Effector memory CD8-positive, alpha-beta T cell (primary cell): ENCODE results near the gene SHISAL1.

Experiments used
- ATAC-seq: fragments of 150-1000 bp; cut with Tn5 transposase; replicated peaks from 2 replicates; pipeline ENCODE4 v1.10.0; 2021; ENCODE audit warnings: mild to moderate bottlenecking, moderate library complexity
- DNase-seq, 3 experiments: peaks; one replicate each; pipeline ENCODE4 v3.0.0; 2021
- H3K27ac Mint-ChIP-seq, 2 donors: one replicate each; pipeline ENCODE4 v1.8.0; 2022; ENCODE audit warnings: mild to moderate bottlenecking in 2 of 2, mixed read lengths in 2 of 2, moderate library complexity in 2 of 2
- H3K27me3 Mint-ChIP-seq, 2 donors: one replicate each; pipeline ENCODE4 v1.8.0; 2022; ENCODE audit warnings: mixed read lengths in 2 of 2
- H3K36me3 Mint-ChIP-seq: one replicate; pipeline ENCODE4 v1.8.0; 2022; ENCODE audit warnings: mild to moderate bottlenecking, moderate library complexity, mixed read lengths; ENCODE audit not compliant: insufficient read depth
- H3K4me1 Mint-ChIP-seq, 2 donors: one replicate each; pipeline ENCODE4 v1.8.0; 2022; ENCODE audit warnings: low read depth in 2 of 2, mixed read lengths in 2 of 2
- H3K4me3 Mint-ChIP-seq, 2 donors: one replicate each; pipeline ENCODE4 v1.8.0; 2022; ENCODE audit warnings: mild to moderate bottlenecking in 2 of 2, mixed read lengths in 2 of 2, moderate library complexity in 2 of 2
- H3K9me3 Mint-ChIP-seq, 2 donors: one replicate each; pipeline ENCODE4 v1.8.0; 2022; ENCODE audit warnings: mixed read lengths in 2 of 2

SHISAL1 gene

DNA sequence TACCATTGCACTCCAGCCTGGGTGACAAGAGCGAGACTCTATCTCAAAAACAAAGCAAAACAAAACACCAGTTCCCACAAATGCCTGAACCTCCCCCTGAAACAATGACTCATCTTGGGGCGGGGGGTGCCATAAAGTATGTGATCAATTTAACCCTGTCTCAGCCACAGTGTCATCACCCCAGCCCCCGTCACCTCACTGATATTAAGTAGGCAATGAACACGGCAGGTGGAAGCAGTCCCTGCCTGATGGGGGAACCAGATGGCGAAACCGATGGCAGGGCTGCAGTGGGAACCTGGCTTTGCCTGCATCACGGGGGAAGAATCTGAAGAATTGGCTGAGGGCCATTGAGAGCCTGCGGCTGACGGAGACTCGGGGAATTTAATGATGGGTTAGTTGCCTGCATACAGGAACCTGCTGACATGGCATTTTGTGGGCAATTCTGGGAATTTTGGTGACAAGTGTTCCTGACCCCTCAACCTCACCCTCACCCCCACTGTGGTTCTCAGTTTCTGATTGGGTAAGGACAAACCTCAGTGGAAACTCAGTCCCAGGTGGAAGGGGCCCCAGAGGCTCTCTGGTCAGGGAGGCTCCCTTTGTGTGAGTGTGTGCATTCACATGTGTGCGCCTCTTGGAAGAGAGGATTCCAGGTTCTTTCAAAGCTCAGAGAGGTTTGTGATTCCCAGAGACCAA is 39.1 kb upstream of the SHISAL1 start:
- Mint-ChIP-seq H3K27me3 (peaks cover 37 to 80% of the 10 kb centered on the region in 2 donors), H3K4me1 (peaks cover 4 to 5% of the 10 kb centered on the region in 2 donors), H3K36me3 (peaks cover 3% of the 10 kb centered on the region), H3K27ac (peak overlapping the region in 1 of 2 donors; percentile 1), H3K9me3 (no peaks in the 10 kb centered on the region), H3K4me3 (peak overlapping the region in 1 of 2 donors; percentile 3)
- no peak for DNase-seq
- ATAC-seq: no peak

DNA sequence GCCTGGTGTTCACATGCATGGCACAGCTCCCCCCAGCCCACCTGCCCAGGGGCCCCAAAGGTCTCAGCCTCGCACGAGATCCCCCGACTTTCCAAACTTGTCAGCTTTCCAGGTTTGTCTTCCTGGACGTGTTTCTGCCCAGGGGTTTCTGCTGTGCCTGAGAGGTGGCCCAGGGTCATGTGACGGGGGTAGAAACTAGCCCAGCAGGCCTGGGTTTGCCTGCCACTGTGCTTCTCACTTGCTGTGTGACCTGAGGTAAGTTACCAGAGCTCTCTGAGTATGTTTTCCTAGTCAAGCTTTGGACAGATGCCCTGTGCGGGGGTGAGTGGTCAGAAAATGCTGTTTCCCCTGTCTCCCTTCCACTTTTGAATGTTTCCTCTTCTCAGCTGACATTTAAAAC is 38.3 kb upstream of the SHISAL1 start:
- peaks cover 35 to 85% of the 10 kb centered on the region in 2 donors for H3K27me3 Mint-ChIP-seq
- H3K4me1 Mint-ChIP-seq: peaks cover 4 to 7% of the 10 kb centered on the region in 2 donors
- H3K9me3 Mint-ChIP-seq: no peaks in the 10 kb centered on the region
- peaks cover 3% of the 10 kb centered on the region for H3K36me3 Mint-ChIP-seq
- H3K4me3 Mint-ChIP-seq: no peak overlapping the region
- no peak overlapping the region for H3K27ac Mint-ChIP-seq
- DNase-seq (no peak), ATAC-seq (no peak)

DNA sequence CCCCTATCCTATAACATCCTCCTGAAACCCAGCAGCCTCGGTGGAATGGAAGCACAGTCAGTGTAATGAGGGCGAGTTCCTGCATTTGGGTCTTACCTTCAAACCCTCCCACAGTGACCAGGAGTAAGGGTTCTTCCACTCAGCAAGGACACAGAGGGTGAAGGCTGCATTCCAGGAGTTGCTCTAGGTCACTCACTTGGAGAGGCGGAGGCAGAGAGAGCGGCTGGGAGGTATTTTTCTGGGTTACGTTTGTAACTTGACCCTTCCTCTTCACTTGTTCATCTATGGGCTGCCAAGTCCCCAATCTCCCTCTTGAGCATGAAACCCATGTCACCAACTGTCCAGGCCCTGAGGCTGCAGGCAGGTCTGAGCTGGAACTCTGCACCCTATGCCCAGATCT is 36.8 kb upstream of the SHISAL1 start:
- DNase-seq (no peak), ATAC-seq (no peak)
- Mint-ChIP-seq H3K27me3 (peaks cover 30 to 80% of the 10 kb centered on the region in 2 donors), H3K9me3 (no peaks in the 10 kb centered on the region), H3K4me1 (peaks cover 4 to 7% of the 10 kb centered on the region in 2 donors), H3K27ac (no peak overlapping the region), H3K36me3 (peaks cover 3% of the 10 kb centered on the region), H3K4me3 (no peak overlapping the region)

DNA sequence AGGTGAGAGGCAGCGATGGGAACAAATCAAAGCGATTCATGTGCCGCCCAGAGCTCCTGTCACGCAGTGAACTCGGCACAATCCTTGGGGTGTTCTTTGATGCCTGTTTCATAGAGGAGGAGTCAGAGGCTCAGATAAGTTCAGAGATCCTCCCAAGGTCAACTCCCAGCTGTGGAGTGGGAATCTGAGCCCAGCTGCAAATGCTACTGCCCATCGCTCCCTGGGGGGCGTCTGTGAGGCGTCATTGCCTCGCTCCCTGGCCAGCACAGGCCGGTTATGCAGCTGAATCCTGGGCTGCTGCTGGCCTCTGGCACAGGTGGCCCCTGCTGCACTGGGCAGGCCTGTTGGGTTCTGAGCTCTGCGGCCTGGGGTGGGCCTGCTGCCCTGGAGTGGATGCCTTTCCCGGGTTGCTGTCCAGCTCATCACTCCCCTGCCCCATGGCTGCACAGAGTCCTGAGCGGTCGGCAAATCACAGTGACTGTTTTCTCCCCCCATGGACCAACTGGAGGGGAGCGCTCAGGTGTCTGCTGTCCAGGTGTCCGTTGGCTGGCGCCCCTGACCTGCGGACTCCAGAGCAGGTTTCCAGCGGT is 36.3 kb upstream of the SHISAL1 start:
- Mint-ChIP-seq H3K9me3 (no peaks in the 10 kb centered on the region), H3K4me3 (no peak overlapping the region), H3K4me1 (peaks cover 4 to 7% of the 10 kb centered on the region in 2 donors), H3K36me3 (peaks cover 3% of the 10 kb centered on the region), H3K27ac (no peak overlapping the region), H3K27me3 (peaks cover 25 to 80% of the 10 kb centered on the region in 2 donors)
- ATAC-seq: no peak
- DNase-seq: no peak

DNA sequence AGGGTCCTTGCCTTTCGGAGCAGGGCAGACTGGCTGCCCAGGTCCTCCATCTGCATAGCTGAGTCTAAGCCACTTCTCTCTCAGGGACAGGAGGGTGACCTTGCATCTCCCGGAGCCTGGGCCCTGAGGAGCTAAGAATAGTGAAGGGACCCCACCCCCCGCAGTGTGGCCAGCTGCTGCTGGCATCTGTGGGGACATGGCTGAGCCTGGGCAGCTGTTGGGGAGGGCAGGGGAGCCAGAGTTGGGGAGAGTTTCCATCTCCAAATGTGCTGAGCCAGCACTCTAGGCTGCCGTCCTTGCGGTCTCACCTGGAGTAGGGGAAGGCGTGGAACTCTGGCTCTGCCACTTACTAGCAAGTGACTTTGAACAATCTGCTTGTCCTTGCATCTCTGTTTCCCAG is 34.8 kb upstream of the SHISAL1 start:
- H3K27me3 Mint-ChIP-seq: peaks cover 20 to 69% of the 10 kb centered on the region in 2 donors
- H3K36me3 Mint-ChIP-seq: peaks cover 3% of the 10 kb centered on the region
- ATAC-seq: no peak
- no peak overlapping the region for H3K27ac Mint-ChIP-seq
- H3K9me3 Mint-ChIP-seq: no peaks in the 10 kb centered on the region
- no peak overlapping the region for H3K4me3 Mint-ChIP-seq
- no peak for DNase-seq
- peaks cover 4 to 7% of the 10 kb centered on the region in 2 donors for H3K4me1 Mint-ChIP-seq

DNA sequence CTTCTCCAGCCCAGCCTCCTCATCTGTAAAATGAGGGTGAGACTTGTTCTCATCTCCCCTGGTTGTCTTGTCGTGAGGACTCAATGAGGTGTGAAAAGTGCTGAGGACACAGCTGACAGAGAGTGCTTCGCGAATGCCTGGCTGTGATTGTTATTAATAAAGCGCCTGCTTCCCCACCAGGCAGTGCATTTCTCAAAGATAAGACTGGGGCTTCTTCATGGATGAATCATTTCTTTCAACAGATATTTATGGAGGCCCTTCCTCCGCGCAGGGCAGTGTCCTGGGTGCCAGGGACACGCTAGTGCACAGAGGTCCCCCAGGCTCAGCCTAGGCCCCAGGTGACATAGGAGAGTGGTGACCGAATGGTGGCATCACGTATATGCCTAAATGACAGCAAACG is 34.3 kb upstream of the SHISAL1 start:
- Mint-ChIP-seq H3K9me3 (no peaks in the 10 kb centered on the region), H3K27me3 (peaks cover 20 to 64% of the 10 kb centered on the region in 2 donors), H3K4me1 (peaks cover 4 to 7% of the 10 kb centered on the region in 2 donors), H3K27ac (no peak overlapping the region), H3K4me3 (no peak overlapping the region), H3K36me3 (peaks cover 3% of the 10 kb centered on the region)
- ATAC-seq: no peak
- no peak for DNase-seq

DNA sequence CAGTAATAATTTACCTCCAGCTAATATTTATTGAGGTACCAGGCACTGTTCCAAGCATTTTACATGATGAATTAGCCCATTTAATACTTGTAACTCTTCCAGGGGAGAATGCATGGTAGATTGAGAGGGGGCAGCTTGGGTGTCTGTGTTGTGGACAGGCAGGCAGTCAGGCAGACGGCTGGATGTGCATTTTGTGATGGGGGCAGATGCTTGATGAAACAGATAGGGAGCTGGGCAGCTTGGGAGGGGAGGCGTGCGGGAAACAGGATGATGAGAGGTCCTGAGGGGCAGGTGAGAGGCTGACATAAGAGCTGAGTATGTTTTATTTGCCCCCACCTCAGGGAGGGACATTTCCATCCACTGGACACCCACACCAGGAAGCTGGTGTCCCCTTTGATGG is 33.1 kb upstream of the SHISAL1 start:
- peaks cover 10 to 52% of the 10 kb centered on the region in 2 donors for H3K27me3 Mint-ChIP-seq
- H3K27ac Mint-ChIP-seq: no peak overlapping the region
- peaks cover 0 to 2% of the 10 kb centered on the region in 2 donors for H3K4me1 Mint-ChIP-seq
- H3K4me3 Mint-ChIP-seq: no peak overlapping the region
- no peaks in the 10 kb centered on the region for H3K9me3 Mint-ChIP-seq
- DNase-seq: no peak
- ATAC-seq: no peak
- peaks cover 3% of the 10 kb centered on the region for H3K36me3 Mint-ChIP-seq

DNA sequence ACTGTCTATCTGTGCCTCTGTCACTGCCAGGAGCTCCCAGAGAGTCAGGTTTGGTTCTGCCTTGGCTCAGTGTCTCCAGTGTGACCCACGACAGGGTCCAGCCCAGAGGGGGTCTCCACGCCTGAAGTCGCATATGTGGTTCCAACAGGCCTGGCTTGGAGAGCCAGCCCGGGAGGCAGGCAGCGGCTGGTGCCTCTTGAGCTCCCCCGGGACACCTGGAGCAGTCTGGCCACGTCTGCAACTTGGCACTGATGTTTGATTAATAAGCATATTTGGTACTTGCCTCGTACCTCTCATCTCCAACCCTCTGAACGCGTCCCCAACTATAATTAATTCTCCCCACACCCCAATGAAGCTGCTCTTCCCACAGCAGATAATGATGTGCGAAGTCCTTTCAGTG is 31.7 kb upstream of the SHISAL1 start:
- H3K4me1 Mint-ChIP-seq: peaks cover 0 to 2% of the 10 kb centered on the region in 2 donors
- H3K27me3 Mint-ChIP-seq: peaks cover 10 to 40% of the 10 kb centered on the region in 2 donors
- no peak overlapping the region for H3K27ac Mint-ChIP-seq
- H3K4me3 Mint-ChIP-seq: no peak overlapping the region
- no peak for ATAC-seq
- DNase-seq: no peak
- H3K9me3 Mint-ChIP-seq: no peaks in the 10 kb centered on the region
- no peaks in the 10 kb centered on the region for H3K36me3 Mint-ChIP-seq

DNA sequence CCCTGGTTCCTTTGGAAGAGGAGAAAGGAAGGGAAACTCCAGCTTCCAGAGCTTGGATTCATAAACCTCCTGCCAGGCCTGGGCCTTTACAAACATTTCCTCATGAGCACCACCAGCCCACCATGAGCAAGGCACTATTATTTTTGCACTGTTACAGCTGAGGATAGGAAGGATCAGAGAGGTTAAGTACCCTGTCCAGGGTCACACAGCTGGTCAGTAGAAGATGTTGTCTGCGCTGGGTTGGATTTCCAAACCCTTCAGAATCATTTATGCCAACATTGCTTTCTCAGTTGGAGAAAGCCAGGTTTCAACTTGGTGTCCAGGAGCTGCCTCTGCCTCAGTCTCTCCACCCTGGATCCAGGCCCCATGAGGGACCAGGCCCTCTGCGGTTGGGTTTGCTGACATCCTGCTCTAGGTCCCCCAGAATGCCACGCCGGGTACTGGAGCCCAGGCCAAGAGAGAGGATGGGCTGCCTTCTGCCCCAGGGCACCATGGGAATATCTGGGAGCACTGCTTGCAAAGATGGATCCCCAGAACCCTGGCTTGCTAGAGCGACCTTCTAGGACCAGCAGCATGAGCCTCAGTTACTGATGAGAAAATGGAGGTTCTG is 29.7 kb upstream of the SHISAL1 start:
- H3K27ac Mint-ChIP-seq: no peak overlapping the region
- H3K27me3 Mint-ChIP-seq: peaks cover 10 to 31% of the 10 kb centered on the region in 2 donors
- no peaks in the 10 kb centered on the region for H3K36me3 Mint-ChIP-seq
- no peaks in the 10 kb centered on the region for H3K9me3 Mint-ChIP-seq
- H3K4me1 Mint-ChIP-seq: peaks cover 0 to 2% of the 10 kb centered on the region in 2 donors
- ATAC-seq: no peak
- H3K4me3 Mint-ChIP-seq: no peak overlapping the region
- DNase-seq: no peak

DNA sequence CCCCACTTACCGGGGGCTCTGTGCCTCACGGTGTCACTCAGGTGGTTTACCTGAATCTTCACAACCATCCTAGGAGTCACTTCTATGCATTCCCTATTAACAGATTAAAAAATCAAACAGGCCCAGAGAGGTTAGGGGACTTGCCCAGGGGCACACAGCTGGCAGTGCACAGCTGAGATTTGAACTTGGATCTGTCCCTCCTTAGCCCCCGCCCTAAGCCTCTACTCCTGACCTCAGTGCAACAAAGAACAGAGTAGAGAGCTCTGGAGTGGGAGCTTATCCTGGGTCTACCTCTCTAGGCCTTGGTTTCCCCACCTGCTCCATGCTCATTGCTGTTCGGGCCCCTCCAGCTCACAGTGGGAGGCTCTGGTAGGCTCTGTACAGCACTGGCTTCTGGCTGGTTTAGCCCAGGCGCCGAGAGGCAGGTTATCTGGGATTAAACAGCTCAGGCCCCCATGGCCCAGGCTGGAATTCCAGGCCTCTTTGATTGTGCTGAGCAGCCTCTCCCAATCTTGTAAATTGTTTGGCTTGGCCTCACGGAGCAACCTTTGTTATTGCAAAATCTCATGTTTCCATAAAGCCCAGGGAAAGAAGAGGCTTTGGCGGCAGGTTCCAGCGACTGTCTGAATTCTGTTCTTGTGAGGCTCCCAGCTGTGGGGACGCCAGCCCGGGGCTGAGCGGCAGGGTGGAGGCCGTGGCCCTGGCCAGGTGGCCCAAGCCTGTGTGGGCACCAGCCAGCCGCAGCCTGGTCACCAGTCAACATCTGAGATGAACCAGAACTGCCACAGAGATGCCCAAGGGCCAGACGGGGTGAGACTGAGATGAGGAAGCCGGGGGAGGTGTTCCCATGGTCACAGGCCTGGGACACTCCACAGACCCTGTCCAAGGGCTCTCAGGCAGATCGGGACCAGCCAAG is 28.9 kb upstream of the SHISAL1 start:
- Mint-ChIP-seq H3K4me3 (no peak overlapping the region), H3K4me1 (peaks cover 0 to 1% of the 10 kb centered on the region in 2 donors), H3K9me3 (no peaks in the 10 kb centered on the region), H3K27ac (no peak overlapping the region), H3K36me3 (no peaks in the 10 kb centered on the region), H3K27me3 (peaks cover 10 to 26% of the 10 kb centered on the region in 2 donors)
- DNase-seq: no peak
- no peak for ATAC-seq

DNA sequence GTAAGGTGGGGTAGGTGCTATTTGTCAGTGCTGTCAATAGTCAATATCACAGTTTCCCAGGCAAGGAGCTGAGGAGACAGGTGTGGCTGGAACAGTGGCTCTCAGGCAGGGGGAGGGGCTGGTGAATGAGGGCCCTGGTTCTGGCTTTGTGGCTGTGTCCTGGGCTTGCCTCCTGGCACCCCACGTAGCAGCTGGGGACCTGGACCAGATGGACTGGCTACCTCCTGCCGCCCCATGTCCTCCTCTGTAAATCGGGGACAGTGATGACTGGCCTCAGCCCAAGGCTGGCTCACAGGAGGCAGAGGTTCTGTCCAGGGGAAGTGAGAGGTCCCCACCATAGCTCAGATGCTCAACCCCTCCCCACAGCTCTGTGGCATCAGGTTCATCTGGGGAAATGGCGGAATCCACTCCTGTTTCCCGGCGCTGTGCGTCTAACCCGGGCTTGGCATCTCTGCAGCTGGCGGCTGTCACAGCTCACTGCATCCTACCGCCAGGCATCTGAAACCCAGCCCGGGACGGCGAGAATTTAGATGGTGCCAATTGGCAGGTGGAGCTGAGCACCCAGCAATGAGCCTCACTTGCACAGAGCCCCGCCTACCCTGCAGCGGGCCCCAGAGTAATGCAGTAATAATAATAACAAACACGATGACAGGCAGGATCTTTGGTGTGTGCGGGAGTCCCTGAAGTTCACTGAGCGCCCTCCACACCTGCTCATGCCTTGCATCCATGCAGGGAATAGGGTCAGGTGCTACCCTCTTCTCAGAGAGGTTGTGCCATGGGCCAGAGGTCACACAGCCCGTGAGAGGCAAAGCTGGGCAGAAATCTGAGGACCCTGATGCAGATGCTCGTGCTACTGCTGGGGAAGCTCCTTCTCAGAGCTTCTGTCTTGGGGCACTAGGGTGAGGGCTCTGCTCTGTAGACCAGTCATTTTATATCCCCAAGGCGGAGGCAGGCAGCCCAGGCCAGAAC is 27.8 kb upstream of the SHISAL1 start:
- no peak overlapping the region for H3K27ac Mint-ChIP-seq
- H3K27me3 Mint-ChIP-seq: peaks cover 7 to 16% of the 10 kb centered on the region in 2 donors
- H3K4me1 Mint-ChIP-seq: no peaks in the 10 kb centered on the region
- DNase-seq: no peak
- no peaks in the 10 kb centered on the region for H3K36me3 Mint-ChIP-seq
- no peak overlapping the region for H3K4me3 Mint-ChIP-seq
- H3K9me3 Mint-ChIP-seq: no peaks in the 10 kb centered on the region
- no peak for ATAC-seq

DNA sequence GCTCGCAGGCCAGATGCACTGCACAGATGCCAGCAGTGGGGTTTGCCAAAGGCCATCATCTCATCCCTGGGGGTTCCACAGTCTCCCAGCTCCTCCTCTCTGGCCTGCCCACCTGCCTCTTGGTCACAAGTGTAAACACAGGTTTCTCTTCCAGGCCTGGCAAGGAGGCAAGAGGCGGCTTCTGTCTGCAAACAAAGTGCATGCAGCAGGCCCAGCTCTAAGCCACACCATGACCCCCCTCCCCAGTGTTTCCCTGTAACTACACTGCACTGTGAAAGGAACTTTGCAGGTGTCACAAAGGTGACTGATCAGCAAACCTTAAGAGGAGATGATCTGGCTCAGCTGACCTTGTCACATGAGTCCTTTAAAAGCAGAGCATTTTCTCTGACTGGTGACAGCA is 26.2 kb upstream of the SHISAL1 start:
- Mint-ChIP-seq H3K27ac (no peak overlapping the region), H3K4me1 (no peaks in the 10 kb centered on the region), H3K36me3 (no peaks in the 10 kb centered on the region), H3K9me3 (no peaks in the 10 kb centered on the region), H3K27me3 (peaks cover 0 to 2% of the 10 kb centered on the region in 2 donors), H3K4me3 (no peak overlapping the region)
- ATAC-seq: no peak
- no peak for DNase-seq
